PC-3 (cell line): ENCODE measurements around the gene LEPR. TPM values are rescaled to one million over a fixed set of nuclear protein-coding genes. Genes with fewer than 3 reads are reported as not detected.

ENCODE experiments used
- ATAC-seq: fragments of 200-7000 bp; cut with Tn5 transposase; 2 replicates; pipeline ENCODE4 v1.9.1; 2020; ENCODE audit warnings: mild to moderate bottlenecking, moderate library complexity
- BruUV-seq: library from RNA; stranded (reverse); fragments of 400-500 nt; replicated peaks from 2 replicates; lab custom pipeline; 2021; lab: Mats Ljungman, UMichigan
- CTCF ChIA-PET: fragments of 300-600 bp; sonication (Branson Sonifier 250); formaldehyde crosslinking; loops from one replicate; lab custom pipeline; 2022; ENCODE audit warnings: antibody characterized with exemption; lab: Charles Lee
- POLR2A ChIA-PET: fragments of 300-600 bp; sonication (Branson Sonifier 250); formaldehyde crosslinking; loops from one replicate; lab custom pipeline; 2022; ENCODE audit warnings: antibody characterized with exemption; ENCODE audit not compliant: unreplicated experiment; lab: Charles Lee
- DNase-seq: peaks from one replicate; pipeline ENCODE4 v3.0.0-alpha.2; 2015
- H2AFZ ChIP-seq: fragments of 300-600 bp; sonication (generic); 2 replicates; pipeline ENCODE4 v1.6.0; 2016; ENCODE audit warnings: antibody characterized with exemption, low read length
- H3F3A ChIP-seq: fragments of 300-600 bp; sonication (generic); one replicate; pipeline ENCODE4 v1.6.0; 2017; ENCODE audit warnings: antibody characterized with exemption, low read length, control low read depth, mild to moderate bottlenecking; ENCODE audit not compliant: unreplicated experiment
- H3K27ac ChIP-seq: fragments of 300-600 bp; sonication (generic); 2 replicates; pipeline ENCODE4 v1.5.1; 2016; ENCODE audit warnings: mild to moderate bottlenecking, low read length
- H3K27me3 ChIP-seq: fragments of 300-600 bp; sonication (generic); 2 replicates; pipeline ENCODE4 v1.6.1; 2016; ENCODE audit warnings: low read length, mixed read lengths
- H3K36me3 ChIP-seq: fragments of 300-600 bp; sonication (generic); 2 replicates; pipeline ENCODE4 v1.6.1; 2016; ENCODE audit warnings: low read depth, mixed run types, low read length, mixed read lengths
- H3K4me1 ChIP-seq: fragments of 300-600 bp; sonication (generic); 2 replicates; pipeline ENCODE4 v1.5.1; 2016; ENCODE audit warnings: low read length; ENCODE audit not compliant: insufficient read depth
- H3K4me2 ChIP-seq: fragments of 300-600 bp; sonication (generic); 2 replicates; pipeline ENCODE4 v1.6.0; 2016; ENCODE audit warnings: low read length
- H3K4me3 ChIP-seq: fragments of 300-600 bp; sonication (generic); 2 replicates; pipeline ENCODE4 v1.5.1; 2016; ENCODE audit warnings: mild to moderate bottlenecking, low read length, mixed read lengths
- H3K79me2 ChIP-seq: fragments of 300-600 bp; sonication (generic); 2 replicates; pipeline ENCODE4 v1.6.1; 2017; ENCODE audit warnings: low read length, mixed read lengths
- H3K9ac ChIP-seq: fragments of 300-600 bp; sonication (generic); 2 replicates; pipeline ENCODE4 v1.6.0; 2016; ENCODE audit warnings: mild to moderate bottlenecking, low read length
- H3K9me2 ChIP-seq: fragments of 300-600 bp; sonication (generic); replicated peaks from 2 replicates; pipeline ENCODE4 v1.6.1; 2016; ENCODE audit warnings: mixed run types, low read length, mixed read lengths
- H3K9me3 ChIP-seq: fragments of 300-600 bp; sonication (generic); 2 replicates; pipeline ENCODE4 v1.6.1; 2016; ENCODE audit warnings: low read length, mixed read lengths
- H4K20me1 ChIP-seq: fragments of 300-600 bp; sonication (generic); 2 replicates; pipeline ENCODE4 v1.6.1; 2016; ENCODE audit warnings: low read length, mixed read lengths
- CTCF ChIP-seq: fragments of 300-600 bp; sonication (generic); conservative IDR thresholded peaks from 2 replicates; pipeline ENCODE4 v1.5.1; 2017; ENCODE audit warnings: antibody characterized with exemption, low read depth, mild to moderate bottlenecking, low read length
- EZH2 ChIP-seq: fragments of 300-600 bp; sonication (generic); IDR thresholded peaks from one replicate; pipeline ENCODE4 v1.6.1; 2017; ENCODE audit warnings: antibody characterized with exemption, mild to moderate bottlenecking, low read length; ENCODE audit not compliant: unreplicated experiment
- EZH2phosphoT487 ChIP-seq: fragments of 300-600 bp; sonication (generic); IDR thresholded peaks from 2 replicates; pipeline ENCODE4 v1.6.1; 2018; ENCODE audit warnings: mild to moderate bottlenecking, antibody characterized with exemption, low read length, borderline replicate concordance
- intact Hi-C: fragments of 100-400 bp; cut with micrococcal nuclease; formaldehyde crosslinking; loops from 2 replicates; pipeline ENCODE4 v1.9.0; 2023
- total RNA-seq: library from RNA; depleted of rRNA; stranded (reverse); fragments of >200 nt; gene quantifications from 2 replicates; pipeline ENCODE4 v1.2.3, GENCODE V29; 2014

The LEPR gene
- total RNA-seq, 1 experiment from 2014 or later: not detected

GRCh38 chr1:65421351-65422025 is 1.0 kb downstream of the LEPR start:
- ChIA-PET CTCF (no interaction called here), POLR2A (no interaction called here)
- no peaks in the 10 kb centered on the region for H3K36me3 ChIP-seq
- H3K27ac ChIP-seq: peak overlapping the region; percentile 83
- intact Hi-C loops: loop anchor here (2.0 to 10.0 kb wide), 4 partner anchors 167 to 1511 kb away; partner anchors contain the start of gene RAVER2
- H3F3A ChIP-seq: no peaks in the 10 kb centered on the region
- H3K4me1 ChIP-seq: peaks cover 69% of the 10 kb centered on the region
- H3K79me2 ChIP-seq: peaks cover 43% of the 10 kb centered on the region
- no peaks in the 10 kb centered on the region for H4K20me1 ChIP-seq
- H3K27me3 ChIP-seq: no peaks in the 10 kb centered on the region
- H3K4me3 ChIP-seq: peak overlapping the region; percentile 86
- DNase-seq: no peak
- BruUV-seq: TSS peak; percentile 50
- H3K9ac ChIP-seq: peak overlapping the region; percentile 92
- TF ChIP-seq EZH2phosphoT487 (no peak), CTCF (no peak), EZH2 (no peak)
- peak overlapping the region; percentile 92 for H3K4me2 ChIP-seq
- peak overlapping the region; percentile 84 for H2AFZ ChIP-seq
- H3K9me3 ChIP-seq: no peaks in the 10 kb centered on the region
- no peak for ATAC-seq
- no peaks in the 10 kb centered on the region for H3K9me2 ChIP-seq

- no peaks in the 10 kb centered on the region for H3K9me3 ChIP-seq
- H3K9me2 ChIP-seq: no peaks in the 10 kb centered on the region
- no peaks in the 10 kb centered on the region for H3K27me3 ChIP-seq
- no peak overlapping the region for H3K9ac ChIP-seq
- no peak overlapping the region for H2AFZ ChIP-seq
- no peaks in the 10 kb centered on the region for H3F3A ChIP-seq
- no peak overlapping the region for H3K27ac ChIP-seq
- ChIA-PET POLR2A (no interaction called here), CTCF (no interaction called here)
- TF ChIP-seq EZH2phosphoT487 (no peak), EZH2 (no peak), CTCF (no peak)
- H3K79me2 ChIP-seq: peaks cover 43% of the 10 kb centered on the region
- intact Hi-C loops: loop anchor here (5.0 to 10.0 kb wide), 3 partner anchors 355 to 1510 kb away; partner anchors contain the start of gene RAVER2
- no TSS peak for BruUV-seq
- H3K4me1 ChIP-seq: peaks cover 67% of the 10 kb centered on the region
- H4K20me1 ChIP-seq: no peaks in the 10 kb centered on the region
- ATAC-seq (no peak), DNase-seq (peak; percentile 31)
- 0 out of 2 replicates have a peak, but pooled peaks cover 5% of the 10 kb centered on the region for H3K36me3 ChIP-seq
- H3K4me2 ChIP-seq: peak overlapping the region; percentile 92
- peak overlapping the region; percentile 86 for H3K4me3 ChIP-seq
These were observed 2.1 kb downstream of the LEPR start for GRCh38 chr1:65422241-65423203.
